GM12878 (cell line): ENCODE results near the gene UBXN6. TPM values are rescaled to one million over a fixed set of nuclear protein-coding genes. Genes with fewer than 3 reads are reported as not detected.
A peak's percentile ranks its signal among the peaks of the same experiment; 100 is the strongest.

ENCODE experiments used
- BRCA1 ChIP-seq: IDR thresholded peaks from 2 replicates; pipeline ENCODE4 v1.6.1; 2011; ENCODE audit warnings: low read depth, low read length, improper control_type of control experiment
- CHD2 ChIP-seq: IDR thresholded peaks from 2 replicates; pipeline ENCODE4 v1.6.1; 2011; ENCODE audit warnings: low read depth, low read length, improper control_type of control experiment, borderline replicate concordance
- GABPA ChIP-seq: IDR thresholded peaks from 2 replicates; pipeline ENCODE4 v1.6.1; 2014; ENCODE audit warnings: antibody characterized with exemption, low read depth, mild to moderate bottlenecking, inconsistent platforms
- GATAD2B ChIP-seq: fragments of 450-650 bp; conservative IDR thresholded peaks from 2 replicates; pipeline ENCODE4 v1.6.1; 2017; ENCODE audit warnings: low read depth, mild to moderate bottlenecking, moderate library complexity
- KAT2A ChIP-seq: conservative IDR thresholded peaks from 2 replicates; pipeline ENCODE4 v1.6.1; 2011; ENCODE audit warnings: low read depth, low read length; ENCODE audit not compliant: control insufficient read depth
- LARP7 ChIP-seq: fragments of 450-650 bp; IDR thresholded peaks from 2 replicates; pipeline ENCODE4 v1.6.1; 2017; ENCODE audit warnings: mild to moderate bottlenecking
- MEF2A ChIP-seq: IDR thresholded peaks from 2 replicates; pipeline ENCODE4 v1.6.1; 2011; ENCODE audit warnings: low read depth, mild to moderate bottlenecking, low read length, moderate library complexity; ENCODE audit not compliant: insufficient read depth
- MTA3 ChIP-seq: IDR thresholded peaks from 2 replicates; pipeline ENCODE4 v1.6.1; 2012; ENCODE audit warnings: low read length, inconsistent platforms, borderline replicate concordance
- NR2C1 ChIP-seq: fragments of 450-650 bp; IDR thresholded peaks from 2 replicates; pipeline ENCODE4 v1.6.1; 2017; ENCODE audit warnings: antibody characterized with exemption, mild to moderate bottlenecking, moderate library complexity
- POLR2AphosphoS2 ChIP-seq: IDR thresholded peaks from 2 replicates; pipeline ENCODE4 v1.6.1; 2011; ENCODE audit warnings: low read depth, mild to moderate bottlenecking, low read length, improper control_type of control experiment, moderate library complexity
- TBL1XR1 ChIP-seq: IDR thresholded peaks from 2 replicates; pipeline ENCODE4 v1.6.1; 2012; ENCODE audit warnings: low read depth, low read length, improper control_type of control experiment
- ZNF384 ChIP-seq: IDR thresholded peaks from 2 replicates; pipeline ENCODE4 v1.6.1; 2012; ENCODE audit warnings: low read depth, mild to moderate bottlenecking, low read length, improper control_type of control experiment, borderline replicate concordance
- polyA plus RNA-seq, 11 experiments: library from polyadenylated mRNA; depleted of rRNA in 4 of 11; unstranded in 6 of 11; stranded (reverse) in 5 of 11; fragments of >200 nt; fragmentation: Nextera tagmentation in 4 of 11; fragmentation: Illumina TruSeq in 1 of 11; extraction: Ambion mirVana in 4 of 11; extraction: Trizol in 1 of 11; gene quantifications; 1 replicate in 1 of 11; 2 replicates in 10 of 11; pipeline versions ENCODE4 v1.2.1 to v1.2.3, GENCODE V29; 2011 to 2016; ENCODE audit warnings: inconsistent platforms in 2 of 11, missing spikeins in 2 of 11, low read depth in 1 of 11
- total RNA-seq, 4 experiments: library from RNA; depleted of rRNA in 3 of 4; stranded (reverse); fragments of >200 nt in 3 of 4; fragmentation: Illumina TruSeq in 1 of 4; extraction: Trizol in 1 of 4; gene quantifications; 2 replicates each; pipeline versions ENCODE4 v1.2.1 to v1.2.3, GENCODE V29; 2013 to 2021
- TF ChIP-seq, protein P1 (sequence below): IDR thresholded peaks from 2 replicates; pipeline ENCODE4 v1.6.1; 2012; ENCODE audit warnings: improper control_type of control experiment, low read depth, low read length; ENCODE audit not compliant: insufficient replicate concordance
- TF ChIP-seq, protein P2 (sequence below): IDR thresholded peaks from 2 replicates; pipeline ENCODE4 v1.6.1; 2012; ENCODE audit warnings: low read length, inconsistent platforms
- TF ChIP-seq, protein P3 (sequence below): IDR thresholded peaks from 2 replicates; pipeline ENCODE4 v1.6.1; 2012; ENCODE audit warnings: mild to moderate bottlenecking, low read depth, low read length
- TF ChIP-seq, protein P4 (sequence below): IDR thresholded peaks from 2 replicates; pipeline ENCODE4 v1.6.1; 2012; ENCODE audit warnings: low read depth, low read length, improper control_type of control experiment
- TF ChIP-seq, protein P5 (sequence below): IDR thresholded peaks from 2 replicates; pipeline ENCODE4 v1.6.1; 2012; ENCODE audit warnings: low read depth, low read length, improper control_type of control experiment

UBXN6 gene
- total and polyA plus RNA-seq, 10 of the 15 experiments (the other 5 are each of a cell fraction or from before 2014, with no cell fraction given): 0.47 to 50.8 (median 13.0) TPM

DNA sequence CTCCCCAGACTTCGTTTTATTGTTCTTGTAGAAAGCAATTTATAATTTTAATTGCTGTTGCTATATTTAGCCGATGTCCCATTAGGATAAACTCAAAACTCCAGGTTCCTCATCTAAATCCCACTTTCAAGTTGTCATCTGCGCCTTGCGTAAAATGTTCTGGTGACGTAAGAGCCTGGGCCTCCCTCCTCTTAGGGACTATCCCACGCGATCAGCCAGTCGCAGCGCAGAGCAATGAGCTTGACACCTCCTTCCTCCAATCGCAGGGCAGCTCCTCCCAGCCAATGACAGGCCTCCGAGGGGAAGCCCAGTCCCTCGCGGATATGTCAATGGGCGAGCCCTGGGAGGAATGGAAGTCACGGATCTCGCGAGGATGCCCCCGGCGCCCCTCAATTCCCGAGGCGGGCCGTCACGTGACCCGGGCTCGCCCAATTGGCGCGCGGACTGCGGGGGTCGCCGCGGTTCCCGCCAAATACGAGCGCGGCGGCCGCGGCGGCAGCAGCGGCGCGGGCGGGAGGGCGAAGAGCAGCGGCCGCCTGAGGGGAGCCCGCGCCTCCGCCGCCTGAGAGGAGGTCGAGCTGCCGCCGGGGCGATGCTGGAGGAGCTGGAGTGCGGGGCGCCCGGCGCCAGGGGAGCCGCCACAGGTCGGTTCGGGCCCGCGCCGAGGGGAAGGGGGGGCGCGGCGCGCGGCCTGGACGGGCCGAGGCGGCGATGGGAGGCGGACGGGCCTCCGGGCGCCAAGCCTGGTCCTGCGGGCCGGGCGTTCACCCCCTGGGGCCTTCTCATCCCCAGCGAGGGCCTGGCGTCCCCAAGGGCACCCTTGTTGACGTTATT lies 55.2 kb downstream of the UBXN6 start, which contains the start of gene CHAF1A (continued):
- TF ChIP-seq ZNF384: no peak
- TF ChIP-seq KAT2A: no peak
- TF ChIP-seq NR2C1: peak; percentile 78
- 0 out of 2 replicates have a peak, but pooled peaks have one; percentile 59 for TF ChIP-seq MEF2A
- TF ChIP-seq GATAD2B: peak; percentile 92
- peak; percentile 99 for TF ChIP-seq BRCA1
- no peak for TF ChIP-seq GABPA
- TF ChIP-seq, protein P1, sequence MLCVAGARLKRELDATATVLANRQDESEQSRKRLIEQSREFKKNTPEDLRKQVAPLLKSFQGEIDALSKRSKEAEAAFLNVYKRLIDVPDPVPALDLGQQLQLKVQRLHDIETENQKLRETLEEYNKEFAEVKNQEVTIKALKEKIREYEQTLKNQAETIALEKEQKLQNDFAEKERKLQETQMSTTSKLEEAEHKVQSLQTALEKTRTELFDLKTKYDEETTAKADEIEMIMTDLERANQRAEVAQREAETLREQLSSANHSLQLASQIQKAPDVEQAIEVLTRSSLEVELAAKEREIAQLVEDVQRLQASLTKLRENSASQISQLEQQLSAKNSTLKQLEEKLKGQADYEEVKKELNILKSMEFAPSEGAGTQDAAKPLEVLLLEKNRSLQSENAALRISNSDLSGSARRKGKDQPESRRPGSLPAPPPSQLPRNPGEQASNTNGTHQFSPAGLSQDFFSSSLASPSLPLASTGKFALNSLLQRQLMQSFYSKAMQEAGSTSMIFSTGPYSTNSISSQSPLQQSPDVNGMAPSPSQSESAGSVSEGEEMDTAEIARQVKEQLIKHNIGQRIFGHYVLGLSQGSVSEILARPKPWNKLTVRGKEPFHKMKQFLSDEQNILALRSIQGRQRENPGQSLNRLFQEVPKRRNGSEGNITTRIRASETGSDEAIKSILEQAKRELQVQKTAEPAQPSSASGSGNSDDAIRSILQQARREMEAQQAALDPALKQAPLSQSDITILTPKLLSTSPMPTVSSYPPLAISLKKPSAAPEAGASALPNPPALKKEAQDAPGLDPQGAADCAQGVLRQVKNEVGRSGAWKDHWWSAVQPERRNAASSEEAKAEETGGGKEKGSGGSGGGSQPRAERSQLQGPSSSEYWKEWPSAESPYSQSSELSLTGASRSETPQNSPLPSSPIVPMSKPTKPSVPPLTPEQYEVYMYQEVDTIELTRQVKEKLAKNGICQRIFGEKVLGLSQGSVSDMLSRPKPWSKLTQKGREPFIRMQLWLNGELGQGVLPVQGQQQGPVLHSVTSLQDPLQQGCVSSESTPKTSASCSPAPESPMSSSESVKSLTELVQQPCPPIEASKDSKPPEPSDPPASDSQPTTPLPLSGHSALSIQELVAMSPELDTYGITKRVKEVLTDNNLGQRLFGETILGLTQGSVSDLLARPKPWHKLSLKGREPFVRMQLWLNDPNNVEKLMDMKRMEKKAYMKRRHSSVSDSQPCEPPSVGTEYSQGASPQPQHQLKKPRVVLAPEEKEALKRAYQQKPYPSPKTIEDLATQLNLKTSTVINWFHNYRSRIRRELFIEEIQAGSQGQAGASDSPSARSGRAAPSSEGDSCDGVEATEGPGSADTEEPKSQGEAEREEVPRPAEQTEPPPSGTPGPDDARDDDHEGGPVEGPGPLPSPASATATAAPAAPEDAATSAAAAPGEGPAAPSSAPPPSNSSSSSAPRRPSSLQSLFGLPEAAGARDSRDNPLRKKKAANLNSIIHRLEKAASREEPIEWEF: no peak
- TF ChIP-seq, protein P2, sequence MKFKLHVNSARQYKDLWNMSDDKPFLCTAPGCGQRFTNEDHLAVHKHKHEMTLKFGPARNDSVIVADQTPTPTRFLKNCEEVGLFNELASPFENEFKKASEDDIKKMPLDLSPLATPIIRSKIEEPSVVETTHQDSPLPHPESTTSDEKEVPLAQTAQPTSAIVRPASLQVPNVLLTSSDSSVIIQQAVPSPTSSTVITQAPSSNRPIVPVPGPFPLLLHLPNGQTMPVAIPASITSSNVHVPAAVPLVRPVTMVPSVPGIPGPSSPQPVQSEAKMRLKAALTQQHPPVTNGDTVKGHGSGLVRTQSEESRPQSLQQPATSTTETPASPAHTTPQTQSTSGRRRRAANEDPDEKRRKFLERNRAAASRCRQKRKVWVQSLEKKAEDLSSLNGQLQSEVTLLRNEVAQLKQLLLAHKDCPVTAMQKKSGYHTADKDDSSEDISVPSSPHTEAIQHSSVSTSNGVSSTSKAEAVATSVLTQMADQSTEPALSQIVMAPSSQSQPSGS: no peak
- 0 out of 2 replicates have a peak, but pooled peaks have one; percentile 54 for TF ChIP-seq POLR2AphosphoS2
- TF ChIP-seq, protein P3, sequence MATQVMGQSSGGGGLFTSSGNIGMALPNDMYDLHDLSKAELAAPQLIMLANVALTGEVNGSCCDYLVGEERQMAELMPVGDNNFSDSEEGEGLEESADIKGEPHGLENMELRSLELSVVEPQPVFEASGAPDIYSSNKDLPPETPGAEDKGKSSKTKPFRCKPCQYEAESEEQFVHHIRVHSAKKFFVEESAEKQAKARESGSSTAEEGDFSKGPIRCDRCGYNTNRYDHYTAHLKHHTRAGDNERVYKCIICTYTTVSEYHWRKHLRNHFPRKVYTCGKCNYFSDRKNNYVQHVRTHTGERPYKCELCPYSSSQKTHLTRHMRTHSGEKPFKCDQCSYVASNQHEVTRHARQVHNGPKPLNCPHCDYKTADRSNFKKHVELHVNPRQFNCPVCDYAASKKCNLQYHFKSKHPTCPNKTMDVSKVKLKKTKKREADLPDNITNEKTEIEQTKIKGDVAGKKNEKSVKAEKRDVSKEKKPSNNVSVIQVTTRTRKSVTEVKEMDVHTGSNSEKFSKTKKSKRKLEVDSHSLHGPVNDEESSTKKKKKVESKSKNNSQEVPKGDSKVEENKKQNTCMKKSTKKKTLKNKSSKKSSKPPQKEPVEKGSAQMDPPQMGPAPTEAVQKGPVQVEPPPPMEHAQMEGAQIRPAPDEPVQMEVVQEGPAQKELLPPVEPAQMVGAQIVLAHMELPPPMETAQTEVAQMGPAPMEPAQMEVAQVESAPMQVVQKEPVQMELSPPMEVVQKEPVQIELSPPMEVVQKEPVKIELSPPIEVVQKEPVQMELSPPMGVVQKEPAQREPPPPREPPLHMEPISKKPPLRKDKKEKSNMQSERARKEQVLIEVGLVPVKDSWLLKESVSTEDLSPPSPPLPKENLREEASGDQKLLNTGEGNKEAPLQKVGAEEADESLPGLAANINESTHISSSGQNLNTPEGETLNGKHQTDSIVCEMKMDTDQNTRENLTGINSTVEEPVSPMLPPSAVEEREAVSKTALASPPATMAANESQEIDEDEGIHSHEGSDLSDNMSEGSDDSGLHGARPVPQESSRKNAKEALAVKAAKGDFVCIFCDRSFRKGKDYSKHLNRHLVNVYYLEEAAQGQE: no peak
- TF ChIP-seq, protein P4, sequence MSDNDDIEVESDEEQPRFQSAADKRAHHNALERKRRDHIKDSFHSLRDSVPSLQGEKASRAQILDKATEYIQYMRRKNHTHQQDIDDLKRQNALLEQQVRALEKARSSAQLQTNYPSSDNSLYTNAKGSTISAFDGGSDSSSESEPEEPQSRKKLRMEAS: peak; percentile 97
- no peak for TF ChIP-seq MTA3
- peak; percentile 69; the same call in 1 of the 2 replicates for TF ChIP-seq TBL1XR1
- TF ChIP-seq, protein P5, sequence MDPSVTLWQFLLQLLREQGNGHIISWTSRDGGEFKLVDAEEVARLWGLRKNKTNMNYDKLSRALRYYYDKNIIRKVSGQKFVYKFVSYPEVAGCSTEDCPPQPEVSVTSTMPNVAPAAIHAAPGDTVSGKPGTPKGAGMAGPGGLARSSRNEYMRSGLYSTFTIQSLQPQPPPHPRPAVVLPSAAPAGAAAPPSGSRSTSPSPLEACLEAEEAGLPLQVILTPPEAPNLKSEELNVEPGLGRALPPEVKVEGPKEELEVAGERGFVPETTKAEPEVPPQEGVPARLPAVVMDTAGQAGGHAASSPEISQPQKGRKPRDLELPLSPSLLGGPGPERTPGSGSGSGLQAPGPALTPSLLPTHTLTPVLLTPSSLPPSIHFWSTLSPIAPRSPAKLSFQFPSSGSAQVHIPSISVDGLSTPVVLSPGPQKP: no peak
- TF ChIP-seq CHD2: peak; percentile 100
- TF ChIP-seq LARP7: peak; percentile 96
